Astrocyte (in vitro differentiated cells and primary cell): ENCODE measurements around the gene CD7. TPM values are rescaled to one million over a fixed set of nuclear protein-coding genes. Genes with fewer than 3 reads are reported as not detected.
A peak's percentile ranks its signal among the peaks of the same experiment; 100 is the strongest.

Experiments used
- DNase-seq: peaks from one replicate; pipeline ENCODE4 v3.0.0-alpha.2; 2010; ENCODE audit warnings: low read depth
- FAIRE-seq: peaks from 2 replicates; lab custom pipeline; 2011; peaks lifted over from hg19 to GRCh38; lab: Jason Lieb, UNC
- H2AFZ ChIP-seq: 2 replicates; pipeline ENCODE4 v1.6.0; 2012; ENCODE audit warnings: low read depth, low read length, inconsistent platforms
- H3K27ac ChIP-seq: 2 replicates; pipeline ENCODE4 v1.5.1; 2011; ENCODE audit warnings: low read depth, low read length, inconsistent platforms
- H3K27me3 ChIP-seq: 2 replicates; pipeline ENCODE4 v1.6.0; 2011; ENCODE audit warnings: low read length, inconsistent platforms; ENCODE audit not compliant: insufficient read depth
- H3K36me3 ChIP-seq: 2 replicates; pipeline ENCODE4 v1.5.1; 2011; ENCODE audit warnings: low read length, inconsistent platforms; ENCODE audit not compliant: insufficient read depth
- H3K4me1 ChIP-seq: 2 replicates; pipeline ENCODE4 v1.5.1; 2011; ENCODE audit warnings: low read length, inconsistent platforms; ENCODE audit not compliant: insufficient read depth
- H3K4me2 ChIP-seq: 2 replicates; pipeline ENCODE4 v1.6.0; 2012; ENCODE audit warnings: low read length, inconsistent platforms
- H3K4me3 ChIP-seq: 2 replicates; pipeline ENCODE4 v1.5.1; 2011; ENCODE audit warnings: low read depth, mild to moderate bottlenecking, low read length, inconsistent platforms; ENCODE audit not compliant: insufficient read depth
- H3K79me2 ChIP-seq: 2 replicates; pipeline ENCODE4 v1.6.0; 2012; ENCODE audit warnings: mild to moderate bottlenecking, low read length, inconsistent platforms; ENCODE audit not compliant: insufficient read depth
- H3K9ac ChIP-seq: 2 replicates; pipeline ENCODE4 v1.6.0; 2012; ENCODE audit warnings: mild to moderate bottlenecking, low read length, inconsistent platforms
- H3K9me3 ChIP-seq: 2 replicates; pipeline ENCODE4 v1.5.1; 2012; ENCODE audit warnings: low read depth, mild to moderate bottlenecking, low read length, inconsistent platforms; ENCODE audit not compliant: insufficient read depth
- H4K20me1 ChIP-seq: 2 replicates; pipeline ENCODE4 v1.6.0; 2012; ENCODE audit warnings: low read length, inconsistent platforms; ENCODE audit not compliant: insufficient read depth
- H3K27ac Mint-ChIP-seq: one replicate; pipeline ENCODE4 v1.8.0; 2021; ENCODE audit warnings: mild to moderate bottlenecking, mixed read lengths; ENCODE audit not compliant: unreplicated experiment
- H3K27me3 Mint-ChIP-seq: one replicate; pipeline ENCODE4 v1.8.0; 2021; ENCODE audit warnings: low read depth, mixed read lengths; ENCODE audit not compliant: unreplicated experiment
- H3K36me3 Mint-ChIP-seq: one replicate; pipeline ENCODE4 v1.8.0; 2021; ENCODE audit warnings: low read depth, mixed read lengths; ENCODE audit not compliant: unreplicated experiment
- H3K4me1 Mint-ChIP-seq: one replicate; pipeline ENCODE4 v1.8.0; 2021; ENCODE audit warnings: low read depth, mixed read lengths; ENCODE audit not compliant: unreplicated experiment
- H3K4me3 Mint-ChIP-seq: one replicate; pipeline ENCODE4 v1.8.0; 2021; ENCODE audit warnings: mild to moderate bottlenecking, moderate library complexity, mixed read lengths; ENCODE audit not compliant: unreplicated experiment
- H3K9me3 Mint-ChIP-seq: one replicate; pipeline ENCODE4 v1.8.0; 2021; ENCODE audit warnings: mild to moderate bottlenecking, mixed read lengths; ENCODE audit not compliant: unreplicated experiment
- CTCF ChIP-seq: IDR thresholded peaks from 2 replicates; pipeline ENCODE4 v1.5.1; 2011; ENCODE audit warnings: low read depth, mild to moderate bottlenecking, inconsistent platforms, low read length, moderate library complexity; ENCODE audit not compliant: insufficient read depth
- EZH2 ChIP-seq: IDR thresholded peaks from 2 replicates; pipeline ENCODE4 v1.6.1; 2012; ENCODE audit warnings: mild to moderate bottlenecking, low read length, inconsistent platforms; ENCODE audit not compliant: insufficient read depth
- total RNA-seq: library from RNA; stranded (reverse); gene quantifications from 2 replicates; pipeline ENCODE4 v1.2.1, GENCODE V29; 2021

CD7 gene
- total RNA-seq, 1 donor from 2014 or later, result 0.18 TPM

GRCh38 chr17:82331345-82331939, 14.0 kb upstream of the CD7 start:
- Histone ChIP-seq H3K4me3 (no peak overlapping the region), H3K9ac (no peak overlapping the region), H3K4me1 (peaks cover 36% of the 10 kb centered on the region), H3K27ac (no peak overlapping the region), H2AFZ (no peak overlapping the region), H3K79me2 (no peaks in the 10 kb centered on the region), H3K4me2 (no peak overlapping the region), H4K20me1 (peaks cover 6% of the 10 kb centered on the region), H3K27me3 (peaks cover 24% of the 10 kb centered on the region), H3K9me3 (no peaks in the 10 kb centered on the region), H3K36me3 (no peaks in the 10 kb centered on the region)
- Mint-ChIP-seq H3K36me3 (no peaks in the 10 kb centered on the region), H3K4me1 (no peaks in the 10 kb centered on the region), H3K27me3 (peaks cover 43% of the 10 kb centered on the region), H3K27ac (no peak overlapping the region), H3K4me3 (no peak overlapping the region), H3K9me3 (no peaks in the 10 kb centered on the region)
- DNase-seq (no peak), FAIRE-seq (no peak)
- TF ChIP-seq EZH2 (no peak), CTCF (no peak)

GRCh38 chr17:82330322-82331239, 13.2 kb upstream of the CD7 start:
- Mint-ChIP-seq H3K36me3 (no peaks in the 10 kb centered on the region), H3K27ac (peak overlapping the region; percentile 26), H3K4me1 (no peaks in the 10 kb centered on the region), H3K27me3 (peaks cover 43% of the 10 kb centered on the region), H3K4me3 (no peak overlapping the region), H3K9me3 (no peaks in the 10 kb centered on the region)
- Histone ChIP-seq H3K36me3 (no peaks in the 10 kb centered on the region), H3K9me3 (no peaks in the 10 kb centered on the region), H3K27ac (no peak overlapping the region), H3K79me2 (no peaks in the 10 kb centered on the region), H3K27me3 (peaks cover 24% of the 10 kb centered on the region), H3K4me2 (peak overlapping the region; percentile 33), H4K20me1 (peaks cover 6% of the 10 kb centered on the region), H3K4me1 (peaks cover 29% of the 10 kb centered on the region), H3K4me3 (no peak overlapping the region), H3K9ac (no peak overlapping the region), H2AFZ (no peak overlapping the region)
- peak; percentile 9 for DNase-seq
- FAIRE-seq, result no peak
- TF ChIP-seq EZH2, result no peak
- TF ChIP-seq CTCF, result no peak
